Right atrium auricular region (tissue), 2 donors: ENCODE results near the gene PDGFC. TPM values are rescaled to one million over a fixed set of nuclear protein-coding genes. Genes with fewer than 3 reads are reported as not detected.

Source experiments
- DNase-seq: peaks from one replicate; pipeline ENCODE4 v3.0.0-alpha.2; 2019; ENCODE audit warnings: low spot score
- H3K27ac ChIP-seq, 2 donors: fragments of 200-600 bp; sonication (generic); 1 replicate in 1 of 2; 2 replicates in 1 of 2; pipeline ENCODE4 v1.5.1; 2016 to 2019
- H3K27me3 ChIP-seq, 2 donors: fragments of 200-600 bp; sonication (generic); one replicate each; pipeline versions ENCODE4 v1.5.1 to v1.6.0; 2017 to 2019
- H3K36me3 ChIP-seq: fragments of 200-600 bp; sonication (generic); one replicate; pipeline ENCODE4 v1.5.1; 2016
- H3K4me1 ChIP-seq, 2 donors: fragments of 200-600 bp; sonication (generic); one replicate each; pipeline versions ENCODE4 v1.5.1 to v1.6.0; 2017 to 2019
- H3K4me3 ChIP-seq, 2 donors: fragments of 200-600 bp; sonication (generic); 1 replicate in 1 of 2; 2 replicates in 1 of 2; pipeline ENCODE4 v1.5.1; 2017 to 2019; ENCODE audit warnings: mild to moderate bottlenecking in 1 of 2, moderate library complexity in 1 of 2
- H3K9me3 ChIP-seq, 2 donors: fragments of 200-600 bp; sonication (generic); one replicate each; pipeline ENCODE4 v1.5.1; 2019
- CTCF ChIP-seq, 2 donors: fragments of 200-600 bp; sonication (generic); IDR thresholded peaks; one replicate each; pipeline ENCODE4 v1.5.1; 2019; ENCODE audit warnings: antibody characterized with exemption in 2 of 2
- total RNA-seq, 2 donors: library from RNA; depleted of rRNA; stranded (reverse); fragments of >200 nt; gene quantifications; one replicate each; pipeline ENCODE4 v1.1.0, GENCODE V29; 2016

Gene PDGFC
- total RNA-seq, 2 donors from 2014 or later = 17.0 to 17.1 TPM

- no peaks in the 10 kb centered on the region for H3K9me3 ChIP-seq
- no peaks in the 10 kb centered on the region for H3K27me3 ChIP-seq
- DNase-seq = no peak
- no peak overlapping the region for H3K27ac ChIP-seq
- no peak overlapping the region for H3K4me3 ChIP-seq
- H3K4me1 ChIP-seq = peaks cover 0 to 37% of the 10 kb centered on the region in 2 donors
- no peak for TF ChIP-seq CTCF (IDR thresholded peaks at IDR 0.05)
- H3K36me3 ChIP-seq = no peaks in the 10 kb centered on the region
Observed at GRCh38 chr4:156961196-156962057, 10.2 kb downstream of the PDGFC start.

GRCh38 chr4:156959298-156959702 lies 12.3 kb downstream of the PDGFC start:
- Histone ChIP-seq H3K4me1 (peaks cover 0 to 37% of the 10 kb centered on the region in 2 donors), H3K27me3 (no peaks in the 10 kb centered on the region), H3K4me3 (no peak overlapping the region), H3K36me3 (no peaks in the 10 kb centered on the region), H3K27ac (no peak overlapping the region), H3K9me3 (no peaks in the 10 kb centered on the region)
- TF ChIP-seq CTCF (IDR thresholded peaks at IDR 0.05) = no peak
- no peak for DNase-seq

- Histone ChIP-seq H3K36me3 (no peaks in the 10 kb centered on the region), H3K27ac (no peak overlapping the region), H3K4me1 (peaks cover 0 to 37% of the 10 kb centered on the region in 2 donors), H3K9me3 (no peaks in the 10 kb centered on the region), H3K4me3 (no peak overlapping the region), H3K27me3 (no peaks in the 10 kb centered on the region)
- DNase-seq = no peak
- TF ChIP-seq CTCF (IDR thresholded peaks at IDR 0.05) = no peak
Observed at GRCh38 chr4:156958276-156959074, 13.1 kb downstream of the PDGFC start.

GRCh38 chr4:156957556-156957955 lies 14.0 kb downstream of the PDGFC start:
- Histone ChIP-seq H3K36me3 (no peaks in the 10 kb centered on the region), H3K4me3 (no peak overlapping the region), H3K9me3 (no peaks in the 10 kb centered on the region), H3K27ac (no peak overlapping the region), H3K4me1 (peaks cover 0 to 30% of the 10 kb centered on the region in 2 donors), H3K27me3 (no peaks in the 10 kb centered on the region)
- no peak for TF ChIP-seq CTCF (IDR thresholded peaks at IDR 0.05)
- DNase-seq = no peak

- Histone ChIP-seq H3K36me3 (no peaks in the 10 kb centered on the region), H3K27me3 (no peaks in the 10 kb centered on the region), H3K27ac (no peak overlapping the region), H3K4me3 (no peak overlapping the region), H3K4me1 (peaks cover 0 to 26% of the 10 kb centered on the region in 2 donors), H3K9me3 (no peaks in the 10 kb centered on the region)
- no peak for DNase-seq
- TF ChIP-seq CTCF (IDR thresholded peaks at IDR 0.05) = no peak
Observed at GRCh38 chr4:156956826-156957368, 14.7 kb downstream of the PDGFC start.
